Endothelial cell of umbilical vein (primary cell): ENCODE results near the gene ODF4. TPM values are rescaled to one million over a fixed set of nuclear protein-coding genes. Genes with fewer than 3 reads are reported as not detected.

ENCODE experiments used
- BruUV-seq: library from RNA; stranded (reverse); fragments of 400-500 nt; replicated peaks from 2 replicates; lab custom pipeline; 2021; lab: Mats Ljungman, UMichigan
- CTCF ChIA-PET: fragments of 300-600, 350-600 bp; sonication (Branson Sonifier 250); formaldehyde crosslinking; loops from one replicate; lab custom pipeline; 2021; ENCODE audit warnings: antibody characterized with exemption, inconsistent platforms; lab: Charles Lee
- POLR2A ChIA-PET: fragments of 300-600, 350-600 bp; sonication (Branson Sonifier 250); formaldehyde crosslinking; loops from one replicate; lab custom pipeline; 2021; ENCODE audit warnings: antibody characterized with exemption, inconsistent platforms; lab: Charles Lee
- DNase-seq: peaks from one replicate; pipeline ENCODE4 v3.0.0-alpha.2; 2011; ENCODE audit warnings: low read depth, low spot score
- FAIRE-seq: peaks from 2 replicates; lab custom pipeline; 2011; peaks lifted over from hg19 to GRCh38; lab: Jason Lieb, UNC
- H2AFZ ChIP-seq: 2 replicates; pipeline ENCODE4 v1.6.0; 2012; ENCODE audit warnings: low read depth, low read length, control low read depth, inconsistent platforms
- H3K27ac ChIP-seq: 2 replicates; pipeline ENCODE4 v1.5.1; 2011; ENCODE audit warnings: low read depth, mild to moderate bottlenecking, control low read depth, low read length, moderate library complexity; ENCODE audit not compliant: insufficient read depth
- H3K27me3 ChIP-seq, 2 experiments: 2 replicates each; pipeline versions ENCODE4 v1.6.0 to v1.6.1; 2011; ENCODE audit warnings: low read length in 2 of 2, mixed read lengths in 1 of 2; ENCODE audit not compliant: control insufficient read depth in 2 of 2, insufficient read depth in 2 of 2
- H3K36me3 ChIP-seq, 2 experiments: 2 replicates in 1 of 2; 3 replicates in 1 of 2; pipeline ENCODE4 v1.5.1; 2011; ENCODE audit warnings: low read length in 2 of 2, mild to moderate bottlenecking in 1 of 2, moderate library complexity in 1 of 2; ENCODE audit not compliant: control insufficient read depth in 2 of 2, insufficient read depth in 2 of 2; ENCODE audit errors: extremely low read depth in 1 of 2
- H3K4me1 ChIP-seq: 3 replicates; pipeline ENCODE4 v1.5.1; 2011; ENCODE audit warnings: mild to moderate bottlenecking, low read length; ENCODE audit not compliant: control insufficient read depth, insufficient read depth; ENCODE audit errors: extremely low read depth
- H3K4me2 ChIP-seq: 2 replicates; pipeline ENCODE4 v1.6.1; 2011; ENCODE audit warnings: low read length, control low read depth, mixed read lengths; ENCODE audit not compliant: insufficient read depth
- H3K4me3 ChIP-seq, 3 experiments: fragments of 200-600 bp in 1 of 3; sonication (generic), shearing (Covaris generic) in 1 of 3; replicated peaks in 1 of 3; 2 replicates each; pipeline ENCODE4 v1.5.1; 2011 to 2016; ENCODE audit warnings: control low read depth in 3 of 3, low read length in 3 of 3, mild to moderate bottlenecking in 2 of 3, inconsistent platforms in 1 of 3, low read depth in 1 of 3, moderate library complexity in 1 of 3; ENCODE audit not compliant: insufficient read depth in 1 of 3
- H3K79me2 ChIP-seq: 2 replicates; pipeline ENCODE4 v1.6.0; 2012; ENCODE audit warnings: low read length, inconsistent platforms; ENCODE audit not compliant: control insufficient read depth, insufficient read depth
- H3K9ac ChIP-seq: replicated peaks from 2 replicates; pipeline ENCODE3; 2011; ENCODE audit warnings: low read length, control low read depth; ENCODE audit not compliant: insufficient read depth; ENCODE audit errors: extremely low read depth
- H3K9me1 ChIP-seq: replicated peaks from 3 replicates; pipeline ENCODE4 v1.6.0; 2011; ENCODE audit warnings: mild to moderate bottlenecking, low read length; ENCODE audit not compliant: control insufficient read depth, insufficient read depth; ENCODE audit errors: extremely low read depth
- H3K9me3 ChIP-seq: replicated peaks from 2 replicates; pipeline ENCODE4 v1.5.1; 2012; ENCODE audit warnings: low read length, inconsistent platforms; ENCODE audit not compliant: control insufficient read depth, insufficient read depth
- H4K20me1 ChIP-seq: replicated peaks from 2 replicates; pipeline ENCODE3; 2011; ENCODE audit warnings: mild to moderate bottlenecking, low read length; ENCODE audit not compliant: control insufficient read depth, insufficient read depth; ENCODE audit errors: extremely low read depth
- EZH2 ChIP-seq: IDR thresholded peaks from 2 replicates; pipeline ENCODE4 v1.6.1; 2012; ENCODE audit warnings: borderline replicate concordance, low read depth, mild to moderate bottlenecking, moderate library complexity, low read length, inconsistent platforms; ENCODE audit not compliant: severe bottlenecking
- FOS ChIP-seq: IDR thresholded peaks from 2 replicates; pipeline ENCODE4 v1.6.1; 2011; ENCODE audit warnings: mild to moderate bottlenecking, low read length, moderate library complexity, borderline replicate concordance; ENCODE audit not compliant: insufficient read depth
- GATA2 ChIP-seq: IDR thresholded peaks from 2 replicates; pipeline ENCODE4 v1.7.0; 2011; ENCODE audit warnings: low read depth, mild to moderate bottlenecking, moderate library complexity, mixed read lengths, low read length; ENCODE audit not compliant: insufficient read length, insufficient read depth
- JUN ChIP-seq: IDR thresholded peaks from 2 replicates; pipeline ENCODE4 v1.6.1; 2011; ENCODE audit warnings: borderline replicate concordance, low read depth; ENCODE audit not compliant: insufficient read length, insufficient read depth
- MYC ChIP-seq: IDR thresholded peaks from one replicate; pipeline ENCODE4 v1.6.1; 2011; ENCODE audit warnings: mild to moderate bottlenecking, low read depth, low read length
- POLR2A ChIP-seq: IDR thresholded peaks from 2 replicates; pipeline ENCODE4 v1.6.1; 2012; ENCODE audit warnings: low read depth, mild to moderate bottlenecking, control low read depth, low read length
- POLR2AphosphoS5 ChIP-seq: IDR thresholded peaks from 2 replicates; pipeline ENCODE4 v1.6.1; 2012; ENCODE audit warnings: low read depth, mild to moderate bottlenecking, control low read depth, low read length, moderate library complexity; ENCODE audit not compliant: insufficient read depth
- dilution Hi-C: fragments of 300-500 bp; cut with MboI; formaldehyde crosslinking; loops from one replicate; pipeline ENCODE4 v1.15.0; 2019; ENCODE audit warnings: low sequenced_read_pairs; ENCODE audit not compliant: extremely low pct_ligation_motif_present
- intact Hi-C: fragments of 100-400 bp; cut with micrococcal nuclease; formaldehyde crosslinking; loops from one replicate; pipeline ENCODE4 v1.10.0; 2022
- polyA plus RNA-seq, 4 experiments: library from polyadenylated mRNA; depleted of rRNA in 3 of 4; stranded (reverse) in 3 of 4; unstranded in 1 of 4; fragments of >200 nt; gene quantifications; 2 replicates each; pipeline versions ENCODE4 v1.2.1 to v1.2.3, GENCODE V29; 2011 to 2012; ENCODE audit warnings: missing spikeins in 1 of 4
- total RNA-seq: library from RNA; stranded (reverse); gene quantifications from 2 replicates; pipeline ENCODE4 v1.2.3, GENCODE V29; 2021
- TF ChIP-seq, protein P1 (sequence below): IDR thresholded peaks from 2 replicates; pipeline ENCODE4 v1.6.1; 2011; ENCODE audit not compliant: insufficient read depth, insufficient read length
- TF ChIP-seq, protein P2 (sequence below), 2 donors: IDR thresholded peaks; 1 replicate in 1 of 2; 2 replicates in 1 of 2; pipeline ENCODE4 v1.5.1; 2011; ENCODE audit warnings: low read length in 2 of 2, mild to moderate bottlenecking in 2 of 2, moderate library complexity in 2 of 2, control low read depth in 1 of 2, inconsistent platforms in 1 of 2, low read depth in 1 of 2; ENCODE audit not compliant: insufficient read depth in 1 of 2; ENCODE audit errors: extremely low read depth in 1 of 2

Gene ODF4
- total and polyA plus RNA-seq, 2 donors (not counting 3 experiments of a cell fraction or from before 2014, with no cell fraction given), result not detected

DNA sequence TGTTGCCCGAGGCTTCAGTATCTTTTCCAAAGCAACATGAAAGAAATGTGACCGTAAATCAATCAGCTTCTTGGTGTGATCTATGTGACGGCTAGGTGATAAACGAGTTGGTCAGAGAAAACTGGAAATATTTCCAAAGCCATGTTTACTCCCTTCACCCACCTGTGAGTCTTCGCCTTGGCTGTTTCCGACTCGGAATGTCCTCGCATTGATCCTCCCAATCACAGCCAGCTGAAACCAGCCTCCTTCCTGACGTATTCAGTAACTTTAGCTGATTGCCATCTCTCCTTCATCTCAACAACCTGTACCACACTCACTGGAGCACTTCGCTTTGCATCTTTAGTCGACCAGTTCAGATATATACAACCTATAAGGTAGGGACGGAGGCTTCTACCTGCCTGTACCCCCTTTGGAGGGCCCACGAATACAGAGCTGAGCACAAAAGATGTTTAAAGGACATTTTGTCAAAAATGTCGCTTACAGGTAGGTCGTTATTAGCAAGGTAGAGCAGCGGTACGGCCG, 36.2 kb downstream of the ODF4 start:
- TSS peak; percentile 68 for BruUV-seq
- peaks cover 17 to 25% of the 10 kb centered on the region in 2 experiments for H3K36me3 ChIP-seq
- ChIA-PET POLR2A (interaction anchor here (1.0 to 2.9 kb wide), 6 partner anchors 15 to 128 kb away, joined by 3 to 21 read pairs (median 4); partner anchors contain the start of genes CTC1 and RANGRF), CTCF (interaction anchor here (1.1 to 3.3 kb wide), 6 partner anchors 15 to 75 kb away, joined by 3 to 39 read pairs (median 12); no protein-coding TSS in a partner anchor)
- H3K4me2 ChIP-seq, result peak overlapping the region; percentile 82
- FAIRE-seq, result no peak
- no peak for TF ChIP-seq EZH2
- no peak for TF ChIP-seq POLR2AphosphoS5
- peak overlapping the region; percentile 75 for H3K27ac ChIP-seq
- no peaks in the 10 kb centered on the region for H3K27me3 ChIP-seq
- H3K79me2 ChIP-seq, result peaks cover 25% of the 10 kb centered on the region
- H3K9me3 ChIP-seq, result no peaks in the 10 kb centered on the region
- no peaks in the 10 kb centered on the region for H3K9me1 ChIP-seq
- no peak overlapping the region for H2AFZ ChIP-seq
- H3K9ac ChIP-seq, result peak overlapping the region; percentile 78
- peaks cover 20% of the 10 kb centered on the region for H3K4me1 ChIP-seq
- H4K20me1 ChIP-seq, result no peaks in the 10 kb centered on the region
- H3K4me3 ChIP-seq, result peak overlapping the region; percentile 45 to 71 (median 64)
- intact Hi-C loops, result loop anchor here (1.0 kb wide), 3 partner anchors 15 to 65 kb away; partner anchors contain the start of gene ARHGEF15
- dilution Hi-C loops, result no loop called here
- DNase-seq, result no peak

DNA sequence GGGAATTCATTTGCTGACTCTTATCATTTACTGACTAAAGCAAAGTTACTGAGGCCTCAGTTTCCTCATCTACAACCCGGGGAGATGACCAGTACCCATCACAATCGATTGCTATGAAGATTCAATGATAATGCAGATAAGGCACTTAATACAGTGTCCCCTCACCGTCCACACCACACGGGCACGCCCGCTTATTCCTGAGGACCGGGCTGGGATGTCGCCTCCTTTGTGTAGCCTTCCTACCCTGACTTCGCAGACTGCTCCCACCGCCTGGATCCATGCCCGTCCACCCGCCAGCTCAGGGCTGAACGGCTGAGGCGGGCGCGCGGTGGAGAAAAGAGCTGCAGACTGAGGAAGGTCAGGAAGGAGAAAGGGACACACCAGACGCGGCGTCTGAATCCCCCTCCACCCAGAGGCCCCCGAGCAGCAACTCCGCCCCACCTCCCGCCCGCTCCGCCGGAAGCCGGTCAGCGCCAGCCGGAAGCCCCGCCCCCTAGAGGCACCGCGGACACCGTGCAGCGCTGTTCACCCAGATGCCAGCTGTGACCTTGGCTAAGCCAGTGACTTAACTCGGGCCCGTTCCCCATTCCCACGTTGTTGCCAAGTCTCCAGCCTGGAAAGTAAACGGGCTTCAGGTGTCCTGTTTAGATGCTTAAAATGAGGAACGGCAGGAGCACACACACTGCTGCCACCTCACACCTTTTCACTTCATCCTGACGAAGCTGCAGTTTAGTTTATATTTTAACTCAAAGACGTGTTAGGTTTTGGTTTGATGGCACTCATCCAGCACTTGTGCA, 36.8 kb downstream of the ODF4 start, which contains the start of gene KRABD2:
Gene KRABD2, minus strand, starts transcription at position 434 of the 797 bp plus-strand sequence.
- BruUV-seq, result TSS peak; percentile 11
- dilution Hi-C loops, result no loop called here
- TF ChIP-seq FOS (no peak), JUN (no peak), GATA2 (no peak), POLR2A (peak; percentile 97), POLR2AphosphoS5 (peak; percentile 100), MYC (no peak), EZH2 (no peak)
- TF ChIP-seq, protein P1, sequence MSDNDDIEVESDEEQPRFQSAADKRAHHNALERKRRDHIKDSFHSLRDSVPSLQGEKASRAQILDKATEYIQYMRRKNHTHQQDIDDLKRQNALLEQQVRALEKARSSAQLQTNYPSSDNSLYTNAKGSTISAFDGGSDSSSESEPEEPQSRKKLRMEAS, result no peak
- TF ChIP-seq, protein P2, sequence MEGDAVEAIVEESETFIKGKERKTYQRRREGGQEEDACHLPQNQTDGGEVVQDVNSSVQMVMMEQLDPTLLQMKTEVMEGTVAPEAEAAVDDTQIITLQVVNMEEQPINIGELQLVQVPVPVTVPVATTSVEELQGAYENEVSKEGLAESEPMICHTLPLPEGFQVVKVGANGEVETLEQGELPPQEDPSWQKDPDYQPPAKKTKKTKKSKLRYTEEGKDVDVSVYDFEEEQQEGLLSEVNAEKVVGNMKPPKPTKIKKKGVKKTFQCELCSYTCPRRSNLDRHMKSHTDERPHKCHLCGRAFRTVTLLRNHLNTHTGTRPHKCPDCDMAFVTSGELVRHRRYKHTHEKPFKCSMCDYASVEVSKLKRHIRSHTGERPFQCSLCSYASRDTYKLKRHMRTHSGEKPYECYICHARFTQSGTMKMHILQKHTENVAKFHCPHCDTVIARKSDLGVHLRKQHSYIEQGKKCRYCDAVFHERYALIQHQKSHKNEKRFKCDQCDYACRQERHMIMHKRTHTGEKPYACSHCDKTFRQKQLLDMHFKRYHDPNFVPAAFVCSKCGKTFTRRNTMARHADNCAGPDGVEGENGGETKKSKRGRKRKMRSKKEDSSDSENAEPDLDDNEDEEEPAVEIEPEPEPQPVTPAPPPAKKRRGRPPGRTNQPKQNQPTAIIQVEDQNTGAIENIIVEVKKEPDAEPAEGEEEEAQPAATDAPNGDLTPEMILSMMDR (IDR thresholded peaks at IDR 0.05; ENCODE audit: extremely low read depth in 1 of 2, insufficient read depth in 1 of 2, low read depth in 1 of 2, low read length in 2 of 2), result peak; percentile 65 to 90

More for the DNA sequence above, 36.8 kb downstream of the ODF4 start, which contains the start of gene KRABD2:
- H3K4me3 ChIP-seq, result peak within 1 kb of the TSS; percentile 45 to 71 (median 64)
- intact Hi-C loops, result loop anchor here (1.0 kb wide), 3 partner anchors 16 to 66 kb away; partner anchors contain the start of gene ARHGEF15
- H3K36me3 ChIP-seq, result peaks cover 22 to 30% of the 10 kb centered on the region in 2 experiments
- no peaks in the 10 kb centered on the region for H3K9me3 ChIP-seq
- peaks cover 31% of the 10 kb centered on the region for H3K79me2 ChIP-seq
- H3K9me1 ChIP-seq, result no peaks in the 10 kb centered on the region
- ChIA-PET POLR2A (interaction anchor here (1.0 to 2.9 kb wide), 7 partner anchors 16 to 129 kb away, joined by 3 to 21 read pairs (median 4); partner anchors contain the start of genes CTC1 and RANGRF), CTCF (interaction anchor here (1.1 to 3.3 kb wide), 10 partner anchors 14 to 121 kb away, joined by 3 to 39 read pairs (median 6); partner anchors contain the start of gene SLC25A35)
- H3K4me2 ChIP-seq, result peak within 1 kb of the TSS; percentile 82
- no peaks in the 10 kb centered on the region for H3K27me3 ChIP-seq
- DNase-seq (peak; percentile 92), FAIRE-seq (peak; percentile 88)
- peak within 1 kb of the TSS; percentile 13 for H2AFZ ChIP-seq
- H3K9ac ChIP-seq, result peak within 1 kb of the TSS; percentile 78
- H4K20me1 ChIP-seq, result no peaks in the 10 kb centered on the region
- H3K4me1 ChIP-seq, result peaks cover 27% of the 10 kb centered on the region
- peak within 1 kb of the TSS; percentile 75 for H3K27ac ChIP-seq
